ENCODE results near the gene TMEM229B.

- no peak for TF ChIP-seq EZH2 (IDR thresholded peaks at IDR 0.05; ENCODE audit: low read depth)
- TF ChIP-seq, protein P1, sequence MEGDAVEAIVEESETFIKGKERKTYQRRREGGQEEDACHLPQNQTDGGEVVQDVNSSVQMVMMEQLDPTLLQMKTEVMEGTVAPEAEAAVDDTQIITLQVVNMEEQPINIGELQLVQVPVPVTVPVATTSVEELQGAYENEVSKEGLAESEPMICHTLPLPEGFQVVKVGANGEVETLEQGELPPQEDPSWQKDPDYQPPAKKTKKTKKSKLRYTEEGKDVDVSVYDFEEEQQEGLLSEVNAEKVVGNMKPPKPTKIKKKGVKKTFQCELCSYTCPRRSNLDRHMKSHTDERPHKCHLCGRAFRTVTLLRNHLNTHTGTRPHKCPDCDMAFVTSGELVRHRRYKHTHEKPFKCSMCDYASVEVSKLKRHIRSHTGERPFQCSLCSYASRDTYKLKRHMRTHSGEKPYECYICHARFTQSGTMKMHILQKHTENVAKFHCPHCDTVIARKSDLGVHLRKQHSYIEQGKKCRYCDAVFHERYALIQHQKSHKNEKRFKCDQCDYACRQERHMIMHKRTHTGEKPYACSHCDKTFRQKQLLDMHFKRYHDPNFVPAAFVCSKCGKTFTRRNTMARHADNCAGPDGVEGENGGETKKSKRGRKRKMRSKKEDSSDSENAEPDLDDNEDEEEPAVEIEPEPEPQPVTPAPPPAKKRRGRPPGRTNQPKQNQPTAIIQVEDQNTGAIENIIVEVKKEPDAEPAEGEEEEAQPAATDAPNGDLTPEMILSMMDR (conservative IDR thresholded peaks at IDR 0.05) = no peak
Measured at GRCh38 chr14:67492538-67492937, 4.0 kb upstream of the TMEM229B start.
